GM21515 (cell line): ENCODE data around the gene IFNA2.
"Not testable (repeated sequence)": the region's sequence is repeated elsewhere in the genome, so short reads cannot be mapped to it uniquely, and the experiment has no call there.

Experiments used
- ATAC-seq: cut with Tn5 transposase; IDR thresholded peaks from one replicate; pipeline ENCODE4 v1.9.1; 2021; ENCODE audit not compliant: unreplicated experiment

Gene IFNA2

DNA sequence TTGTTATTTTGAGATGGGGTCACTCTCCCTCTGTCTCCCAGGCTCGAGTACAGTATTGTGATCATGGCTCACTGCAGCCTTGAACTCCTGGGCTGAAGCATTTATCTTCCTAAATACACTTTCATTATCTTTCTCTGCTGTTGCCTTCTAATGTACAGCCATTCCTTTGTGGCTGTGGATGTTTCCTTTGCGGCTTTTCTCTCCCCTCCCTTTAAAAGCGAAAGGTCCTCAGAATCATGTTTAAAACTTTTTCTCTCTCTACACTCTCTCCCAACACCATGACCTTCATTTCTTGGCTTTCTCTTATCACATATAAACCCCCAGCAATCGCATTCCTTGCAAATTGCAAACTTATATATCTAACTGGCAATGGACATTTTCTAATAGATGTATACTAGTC, 1.6 kb downstream of the IFNA2 start:
- ATAC-seq = no peak

DNA sequence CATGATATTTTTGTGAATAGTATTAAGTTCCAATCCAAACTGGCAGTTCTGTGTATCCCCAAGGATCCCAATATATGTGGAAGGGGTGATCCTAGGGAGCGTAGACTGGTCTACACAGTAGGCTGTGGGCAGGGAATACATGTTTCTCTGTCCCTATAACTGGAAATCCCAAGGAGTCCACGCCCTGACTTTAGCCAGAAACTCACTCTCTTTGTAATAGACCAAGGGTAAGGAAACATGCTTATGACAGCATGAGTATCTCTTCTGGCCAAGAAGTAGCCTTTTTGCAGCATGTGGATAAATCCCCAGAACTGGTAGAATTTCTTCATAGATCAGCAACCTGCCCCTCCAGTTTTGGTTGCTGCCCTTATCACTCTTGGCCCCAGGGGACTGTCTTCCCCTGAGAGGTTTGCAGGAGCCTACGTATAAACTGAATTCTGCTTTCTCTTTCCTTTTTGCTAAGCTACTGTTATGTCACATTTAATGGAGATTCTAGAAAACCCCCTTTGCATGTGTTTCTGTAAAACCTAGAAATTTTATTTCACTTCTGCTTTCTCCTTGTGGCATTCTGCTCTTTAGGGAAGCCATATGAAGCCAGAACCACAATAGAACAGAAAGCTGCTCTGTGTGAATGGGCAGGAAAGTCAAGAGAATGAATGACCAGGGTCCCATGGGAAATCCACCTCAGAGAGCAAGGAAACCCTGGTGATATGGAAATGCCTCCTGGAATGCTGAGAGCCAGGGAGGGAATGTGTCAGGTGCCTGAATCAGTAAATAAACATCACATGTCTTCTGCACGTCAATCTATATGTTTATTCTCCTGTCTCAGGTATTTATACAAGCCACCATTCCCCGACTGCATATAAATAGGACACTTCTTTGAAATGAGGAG, 3.5 kb downstream of the IFNA2 start:
- ATAC-seq = peak; percentile 99

DNA sequence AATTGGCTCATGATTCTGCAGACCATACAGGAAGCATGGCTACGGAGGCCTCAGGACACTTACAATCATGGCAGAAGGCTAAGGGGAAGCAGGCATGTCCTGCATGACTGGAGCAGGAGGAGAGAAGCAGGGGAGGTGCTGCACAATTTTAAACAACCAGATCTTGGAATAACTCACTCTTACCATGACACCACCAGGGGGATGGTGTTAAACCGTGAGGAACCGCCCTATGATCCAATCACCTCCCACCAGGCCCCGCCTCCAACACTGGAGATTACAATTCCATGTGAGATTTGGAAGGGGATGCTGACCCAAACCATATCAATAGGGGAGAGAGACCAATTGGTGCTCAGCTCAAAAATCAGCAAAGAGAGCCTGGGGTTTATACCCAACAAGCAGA, 13.7 kb downstream of the IFNA2 start:
- ATAC-seq = not testable (repeated sequence)

DNA sequence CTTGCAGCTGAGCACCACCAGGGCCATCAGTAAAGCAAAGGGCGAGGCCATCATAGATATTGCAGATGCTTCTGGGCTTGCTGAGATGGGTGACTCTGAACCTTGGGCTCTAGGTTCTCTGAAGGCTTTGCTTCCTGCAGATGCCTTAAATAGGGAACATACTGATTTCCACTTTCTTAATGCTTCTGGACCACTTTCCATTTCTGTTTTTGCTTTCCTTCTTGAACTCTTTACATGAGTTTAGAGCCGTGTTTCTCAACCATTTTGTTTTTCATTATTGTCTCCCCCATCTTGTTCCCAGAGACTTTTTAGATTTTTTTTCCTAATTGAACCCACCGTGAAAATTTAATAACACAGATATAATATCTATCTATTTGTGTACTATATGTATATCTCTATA, 17.2 kb downstream of the IFNA2 start, which contains the start of gene IFNA13:
TSS of gene IFNA13 (minus strand) at position 101 of the 400 bp plus-strand sequence. CDS start at position 54, 47 bp downstream.
- no peak for ATAC-seq

DNA sequence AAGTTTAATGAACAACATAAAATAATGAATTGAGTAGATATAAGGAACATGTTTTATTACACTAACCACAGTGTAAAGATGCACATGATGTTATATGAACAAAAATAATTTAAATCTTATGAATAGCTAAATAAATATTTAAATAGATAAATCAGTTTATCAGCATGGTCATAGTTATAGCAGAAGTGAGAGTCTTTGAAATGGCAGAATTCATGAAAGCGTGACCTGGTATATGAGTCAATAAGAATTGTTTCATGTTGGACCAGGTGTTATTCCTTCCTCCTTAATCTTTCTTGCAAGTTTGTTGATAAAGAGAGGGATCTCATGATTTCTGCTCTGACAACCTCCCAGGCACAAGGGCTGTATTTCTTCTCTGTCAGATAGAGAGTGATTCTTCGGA, 18.0 kb downstream of the IFNA2 start:
- peak; percentile 85 for ATAC-seq

DNA sequence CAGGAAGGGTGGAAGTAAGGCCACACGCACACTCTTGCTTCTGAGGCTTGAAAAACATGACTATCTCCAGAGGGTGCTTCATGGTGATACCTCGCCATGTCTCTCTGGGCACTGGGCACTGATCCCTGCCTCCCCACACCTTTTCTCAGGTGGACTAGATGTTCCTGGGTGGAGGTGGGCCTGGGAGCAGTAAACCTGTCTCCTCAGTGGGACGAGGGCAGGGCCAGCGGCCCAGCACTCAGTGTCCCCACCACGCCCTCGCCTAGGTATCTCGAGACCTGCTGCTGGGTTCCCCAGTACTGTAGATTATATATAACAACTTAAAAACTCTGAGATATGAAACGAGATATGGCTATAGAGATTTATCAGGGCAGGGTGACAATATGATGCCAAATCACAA, 22.9 kb downstream of the IFNA2 start:
- ATAC-seq = no peak

DNA sequence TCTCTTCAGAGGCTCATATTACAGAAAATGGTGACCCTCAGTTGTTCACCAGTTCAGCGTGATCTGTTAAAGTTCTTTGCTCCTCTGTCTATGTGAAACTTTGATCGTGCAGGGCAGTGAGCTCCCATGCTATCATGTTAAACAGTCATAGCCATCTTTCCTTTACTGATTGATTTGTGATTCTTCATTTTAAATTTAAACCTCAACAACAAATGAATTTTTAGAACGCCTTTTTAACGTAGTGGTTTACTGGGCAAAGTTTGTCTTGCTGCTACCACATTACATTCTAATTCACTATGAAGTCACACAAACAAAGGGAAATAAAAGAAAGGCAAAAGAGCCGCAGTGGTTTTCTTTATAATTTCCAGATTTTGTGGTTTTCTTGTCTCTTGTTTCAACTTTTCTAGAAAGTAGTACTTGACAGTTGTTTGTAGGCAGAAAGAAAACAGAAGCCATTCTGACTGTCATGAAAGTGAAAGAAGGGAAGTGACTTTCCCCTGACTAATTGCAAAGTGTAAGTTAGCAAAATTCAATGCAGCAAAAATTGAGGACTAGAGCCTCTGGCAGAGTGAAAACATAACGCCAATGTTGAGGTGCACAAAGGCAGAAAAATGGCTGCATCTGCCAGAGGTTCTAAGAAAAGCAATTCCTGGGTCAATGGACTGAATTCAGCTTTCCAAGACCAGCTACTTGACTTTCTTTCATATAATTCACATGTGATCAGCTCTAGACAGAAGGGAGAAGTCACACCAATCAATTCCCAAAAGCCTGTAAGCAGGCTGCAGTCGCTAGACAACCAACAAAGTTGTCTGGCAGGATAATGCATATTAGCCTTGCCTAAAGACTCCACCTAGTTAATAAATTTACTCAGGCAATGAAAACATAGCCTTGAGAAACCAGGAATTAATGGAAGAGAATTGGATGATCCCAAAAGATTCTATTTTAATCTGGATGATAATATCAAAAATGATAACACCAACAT, 27.4 kb downstream of the IFNA2 start:
- ATAC-seq = peak; percentile 94

DNA sequence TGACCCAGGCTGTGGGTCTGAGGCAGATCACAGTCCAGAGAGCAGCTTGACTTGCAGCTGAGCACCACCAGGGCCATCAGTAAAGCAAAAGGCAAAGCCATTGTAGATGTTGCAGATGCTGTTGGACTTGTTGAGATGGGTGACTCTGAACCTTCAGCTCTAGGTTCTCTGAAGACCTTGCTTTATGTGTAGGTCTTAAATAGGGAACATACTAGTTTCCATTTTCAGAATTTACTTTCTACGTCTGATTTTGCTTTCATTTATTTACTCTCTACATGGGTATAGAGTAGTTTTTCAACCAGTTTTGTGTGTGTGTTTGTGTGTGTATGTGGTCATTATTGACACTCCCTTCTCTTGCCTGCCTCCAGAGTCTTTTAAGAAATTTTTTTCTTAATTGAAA, 34.4 kb downstream of the IFNA2 start, which contains the start of gene IFNA6:
TSS of gene IFNA6 (minus strand) at position 101 of the 400 bp plus-strand sequence. CDS start at position 101, 0 bp downstream.
- ATAC-seq = no peak

DNA sequence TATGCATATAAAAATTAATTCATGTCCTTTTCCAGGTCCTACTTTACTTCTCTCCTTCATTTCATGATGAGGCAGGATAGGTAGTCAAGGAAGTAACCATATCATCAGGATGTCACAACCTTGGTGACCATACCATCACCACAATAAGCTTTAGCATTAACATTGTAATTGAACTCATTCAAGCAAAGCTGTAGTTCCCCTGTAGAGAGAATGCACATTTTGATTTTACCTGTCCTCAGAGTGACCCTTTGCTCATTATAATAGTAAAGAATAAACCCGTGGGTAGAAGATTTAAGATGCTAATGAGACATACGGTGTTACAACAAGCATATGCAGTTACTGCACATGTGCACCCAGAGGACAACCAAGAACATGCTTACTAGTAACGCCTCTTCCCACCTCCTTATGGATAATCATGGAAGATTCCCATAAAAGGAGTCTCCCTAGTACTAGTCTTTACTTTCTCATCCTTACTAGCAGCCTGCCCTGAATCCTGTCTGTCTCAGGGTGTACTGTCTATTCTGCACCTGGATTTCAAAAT, 36.7 kb downstream of the IFNA2 start:
- no peak for ATAC-seq

DNA sequence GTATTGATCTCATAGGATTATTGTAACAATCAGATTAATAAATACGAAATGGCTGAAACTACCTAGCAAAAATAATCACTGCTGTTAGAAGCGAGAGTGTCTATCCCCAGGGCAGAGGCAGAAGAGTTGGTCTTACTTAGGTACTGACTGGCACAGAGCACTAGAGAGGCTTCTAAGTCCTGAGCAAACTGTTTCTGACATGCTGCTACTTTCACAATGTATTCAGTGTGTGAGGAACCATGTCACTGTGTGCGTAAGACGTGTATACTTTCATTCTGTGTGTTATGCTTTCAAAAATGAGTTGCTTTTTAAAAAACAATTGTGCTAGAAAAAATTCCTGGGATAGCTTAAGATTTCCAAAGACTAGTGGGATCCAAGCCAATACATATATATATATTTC, 44.5 kb downstream of the IFNA2 start:
- ATAC-seq = no peak

DNA sequence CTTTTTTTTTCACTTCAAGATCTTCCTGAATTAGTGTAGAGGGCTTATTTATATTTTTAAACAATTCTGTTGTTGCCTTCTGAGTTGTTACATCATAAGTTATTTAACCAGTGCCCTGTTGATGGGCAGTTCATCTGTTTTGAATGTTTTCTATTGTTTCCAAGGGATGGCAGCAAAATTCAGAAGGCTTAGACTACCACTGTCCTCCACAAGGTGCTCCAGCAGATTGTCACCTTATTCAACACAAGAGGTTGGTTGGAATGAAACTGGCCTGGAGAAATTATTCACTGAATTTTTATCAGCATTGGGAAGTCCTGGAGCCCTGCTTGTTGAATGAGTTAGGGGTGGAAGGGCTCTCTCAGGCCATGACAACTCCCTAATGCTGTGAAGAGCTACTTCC, 48.7 kb downstream of the IFNA2 start:
- ATAC-seq = no peak

DNA sequence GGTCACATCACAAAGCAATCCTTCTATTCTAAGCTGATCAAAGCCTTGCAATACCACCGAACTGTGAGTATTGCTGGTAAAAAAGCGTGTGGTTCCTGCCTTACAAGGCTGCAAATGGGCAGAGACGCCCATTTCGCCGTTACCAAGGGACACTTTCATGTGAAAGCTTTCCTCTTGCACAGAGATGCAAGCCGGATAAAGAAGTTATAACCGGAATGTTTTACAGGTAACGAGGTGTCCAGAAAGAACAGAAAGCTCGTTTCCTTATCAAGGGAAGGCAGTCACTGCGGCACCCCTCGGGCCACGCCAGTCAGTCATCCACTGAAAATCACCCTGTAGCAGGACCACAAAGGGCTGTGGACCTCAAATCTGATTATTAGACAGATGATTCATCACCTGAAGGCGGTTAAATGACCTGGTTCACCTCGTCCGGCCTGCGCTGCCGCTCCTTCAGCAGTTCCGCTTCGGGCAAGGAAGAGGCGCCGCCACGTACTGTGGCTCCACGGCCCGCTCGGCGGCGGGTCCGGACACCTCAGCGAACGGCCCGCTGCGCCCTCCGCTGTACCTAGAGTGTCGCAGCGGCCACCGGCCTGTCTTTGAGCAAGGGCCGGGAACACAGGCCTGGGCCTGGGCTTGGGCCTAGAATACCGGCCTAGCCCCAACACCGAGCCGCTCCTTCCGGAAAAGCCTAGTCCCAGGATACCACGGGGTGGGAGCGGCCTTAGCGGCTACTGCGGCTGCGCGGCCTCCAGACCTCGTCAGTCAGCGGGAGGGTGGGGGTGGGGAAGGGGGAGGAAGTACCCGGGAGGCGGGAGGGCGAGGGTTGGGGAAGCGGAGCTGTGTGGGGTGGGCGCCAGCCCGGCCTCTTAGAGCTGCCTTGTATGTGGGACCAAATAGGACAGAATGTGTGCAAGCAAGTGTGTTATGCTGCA, 50.2 kb downstream of the IFNA2 start, which contains the start of gene KLHL9:
TSS of gene KLHL9 (minus strand) at position 704 of the 932 bp plus-strand sequence. CDS start at position 159, 545 bp downstream.
- ATAC-seq = peak; percentile 89
